ENCODE measurements around the gene BATF. TPM values are rescaled to one million over a fixed set of nuclear protein-coding genes. Genes with fewer than 3 reads are reported as not detected.

BATF gene
- total RNA-seq, 1 donor from 2014 or later = not detected

GRCh38 chr14:75482366-75482765 is 39.9 kb upstream of the BATF start:
- H3K4me3 Mint-ChIP-seq = no peak overlapping the region

GRCh38 chr14:75484711-75485429 is 37.4 kb upstream of the BATF start:
- DNase-seq (ENCODE audit: low read depth, low spot score) = no peak
- peaks cover 3% of the 10 kb centered on the region for H3K4me1 Mint-ChIP-seq
- H3K27ac Mint-ChIP-seq (ENCODE audit: unreplicated experiment) = no peak overlapping the region
- H3K4me3 Mint-ChIP-seq = no peak overlapping the region
- TF ChIP-seq CTCF (conservative IDR thresholded peaks at IDR 0.05) = no peak
- H3K9me3 Mint-ChIP-seq = no peaks in the 10 kb centered on the region
- H3K36me3 Mint-ChIP-seq (ENCODE audit: low read depth) = no peaks in the 10 kb centered on the region
- peaks cover 3% of the 10 kb centered on the region for H3K27me3 Mint-ChIP-seq (ENCODE audit: low read depth)

More at GRCh38 chr14:75482366-75482765, 39.9 kb upstream of the BATF start:
- DNase-seq (ENCODE audit: low read depth, low spot score) = no peak
- H3K27me3 Mint-ChIP-seq (ENCODE audit: low read depth) = peaks cover 3% of the 10 kb centered on the region
- H3K27ac Mint-ChIP-seq (ENCODE audit: unreplicated experiment) = no peak overlapping the region
- no peaks in the 10 kb centered on the region for H3K36me3 Mint-ChIP-seq (ENCODE audit: low read depth)
- H3K9me3 Mint-ChIP-seq = no peaks in the 10 kb centered on the region
- H3K4me1 Mint-ChIP-seq = peaks cover 5% of the 10 kb centered on the region
- no peak for TF ChIP-seq CTCF (conservative IDR thresholded peaks at IDR 0.05)

GRCh38 chr14:75486318-75486717 is 36.0 kb upstream of the BATF start:
- H3K9me3 Mint-ChIP-seq = no peaks in the 10 kb centered on the region
- no peak overlapping the region for H3K4me3 Mint-ChIP-seq
- DNase-seq (ENCODE audit: low read depth, low spot score) = no peak
- no peak for TF ChIP-seq CTCF (conservative IDR thresholded peaks at IDR 0.05)
- peaks cover 3% of the 10 kb centered on the region for H3K27me3 Mint-ChIP-seq (ENCODE audit: low read depth)
- H3K4me1 Mint-ChIP-seq = no peaks in the 10 kb centered on the region
- no peaks in the 10 kb centered on the region for H3K36me3 Mint-ChIP-seq (ENCODE audit: low read depth)
- no peak overlapping the region for H3K27ac Mint-ChIP-seq (ENCODE audit: unreplicated experiment)

GRCh38 chr14:75487155-75487671 is 35.1 kb upstream of the BATF start:
- Mint-ChIP-seq H3K27me3 (ENCODE audit: low read depth) (peaks cover 3% of the 10 kb centered on the region), H3K4me3 (no peak overlapping the region), H3K27ac (ENCODE audit: unreplicated experiment) (no peak overlapping the region), H3K36me3 (ENCODE audit: low read depth) (no peaks in the 10 kb centered on the region), H3K9me3 (no peaks in the 10 kb centered on the region), H3K4me1 (no peaks in the 10 kb centered on the region)
- no peak for TF ChIP-seq CTCF (conservative IDR thresholded peaks at IDR 0.05)
- no peak for DNase-seq (ENCODE audit: low read depth, low spot score)

- peaks cover 3% of the 10 kb centered on the region for H3K27me3 Mint-ChIP-seq (ENCODE audit: low read depth)
- H3K4me3 Mint-ChIP-seq = no peak overlapping the region
Observed at GRCh38 chr14:75489480-75489837, 32.8 kb upstream of the BATF start.

More at GRCh38 chr14:75489480-75489837, 32.8 kb upstream of the BATF start:
- no peak for TF ChIP-seq CTCF (conservative IDR thresholded peaks at IDR 0.05)
- Mint-ChIP-seq H3K9me3 (peaks cover 3% of the 10 kb centered on the region), H3K4me1 (no peaks in the 10 kb centered on the region), H3K36me3 (ENCODE audit: low read depth) (no peaks in the 10 kb centered on the region), H3K27ac (ENCODE audit: unreplicated experiment) (no peak overlapping the region)
- no peak for DNase-seq (ENCODE audit: low read depth, low spot score)
